ENCODE results near the gene KNSTRN. TPM values are rescaled to one million over a fixed set of nuclear protein-coding genes. Genes with fewer than 3 reads are reported as not detected.

The KNSTRN gene
- total and polyA plus RNA-seq, 2 of the 8 experiments (the other 6 are each of a cell fraction or from before 2014, with no cell fraction given), result 25.1 to 79.4 TPM

- TF ChIP-seq RFX5 (IDR thresholded peaks at IDR 0.05; ENCODE audit: borderline replicate concordance, low read depth, low read length) (no peak), CHD1 (IDR thresholded peaks at IDR 0.05; ENCODE audit: low read depth, low read length) (no peak), GTF2F1 (IDR thresholded peaks at IDR 0.05; ENCODE audit: borderline replicate concordance, low read depth, low read length) (no peak), TAF7 (optimal IDR thresholded peaks at IDR 0.05; ENCODE audit: borderline replicate concordance, low read depth, low read length) (no peak), TCF12 (IDR thresholded peaks at IDR 0.05; ENCODE audit: low read depth, low read length) (no peak), EGR1 (IDR thresholded peaks at IDR 0.05; ENCODE audit: borderline replicate concordance, low read depth, low read length) (no peak)
Measured at GRCh38 chr15:40407330-40407990, 24.9 kb downstream of the KNSTRN start (continued).

Measured in H1 (cell line).